PC-3 (cell line): ENCODE results near the gene CYP27C1. TPM values are rescaled to one million over a fixed set of nuclear protein-coding genes. Genes with fewer than 3 reads are reported as not detected.

ENCODE experiments used
- ATAC-seq: fragments of 200-7000 bp; cut with Tn5 transposase; 2 replicates; pipeline ENCODE4 v1.9.1; 2020; ENCODE audit warnings: mild to moderate bottlenecking, moderate library complexity
- BruUV-seq: library from RNA; stranded (reverse); fragments of 400-500 nt; replicated peaks from 2 replicates; lab custom pipeline; 2021; lab: Mats Ljungman, UMichigan
- CTCF ChIA-PET: fragments of 300-600 bp; sonication (Branson Sonifier 250); formaldehyde crosslinking; loops from one replicate; lab custom pipeline; 2022; ENCODE audit warnings: antibody characterized with exemption; lab: Charles Lee
- POLR2A ChIA-PET: fragments of 300-600 bp; sonication (Branson Sonifier 250); formaldehyde crosslinking; loops from one replicate; lab custom pipeline; 2022; ENCODE audit warnings: antibody characterized with exemption; ENCODE audit not compliant: unreplicated experiment; lab: Charles Lee
- DNase-seq: peaks from one replicate; pipeline ENCODE4 v3.0.0-alpha.2; 2015
- H2AFZ ChIP-seq: fragments of 300-600 bp; sonication (generic); 2 replicates; pipeline ENCODE4 v1.6.0; 2016; ENCODE audit warnings: antibody characterized with exemption, low read length
- H3F3A ChIP-seq: fragments of 300-600 bp; sonication (generic); one replicate; pipeline ENCODE4 v1.6.0; 2017; ENCODE audit warnings: antibody characterized with exemption, low read length, control low read depth, mild to moderate bottlenecking; ENCODE audit not compliant: unreplicated experiment
- H3K27ac ChIP-seq: fragments of 300-600 bp; sonication (generic); 2 replicates; pipeline ENCODE4 v1.5.1; 2016; ENCODE audit warnings: mild to moderate bottlenecking, low read length
- H3K27me3 ChIP-seq: fragments of 300-600 bp; sonication (generic); 2 replicates; pipeline ENCODE4 v1.6.1; 2016; ENCODE audit warnings: low read length, mixed read lengths
- H3K36me3 ChIP-seq: fragments of 300-600 bp; sonication (generic); 2 replicates; pipeline ENCODE4 v1.6.1; 2016; ENCODE audit warnings: low read depth, mixed run types, low read length, mixed read lengths
- H3K4me1 ChIP-seq: fragments of 300-600 bp; sonication (generic); 2 replicates; pipeline ENCODE4 v1.5.1; 2016; ENCODE audit warnings: low read length; ENCODE audit not compliant: insufficient read depth
- H3K4me2 ChIP-seq: fragments of 300-600 bp; sonication (generic); 2 replicates; pipeline ENCODE4 v1.6.0; 2016; ENCODE audit warnings: low read length
- H3K4me3 ChIP-seq: fragments of 300-600 bp; sonication (generic); 2 replicates; pipeline ENCODE4 v1.5.1; 2016; ENCODE audit warnings: mild to moderate bottlenecking, low read length, mixed read lengths
- H3K79me2 ChIP-seq: fragments of 300-600 bp; sonication (generic); 2 replicates; pipeline ENCODE4 v1.6.1; 2017; ENCODE audit warnings: low read length, mixed read lengths
- H3K9ac ChIP-seq: fragments of 300-600 bp; sonication (generic); 2 replicates; pipeline ENCODE4 v1.6.0; 2016; ENCODE audit warnings: mild to moderate bottlenecking, low read length
- H3K9me2 ChIP-seq: fragments of 300-600 bp; sonication (generic); replicated peaks from 2 replicates; pipeline ENCODE4 v1.6.1; 2016; ENCODE audit warnings: mixed run types, low read length, mixed read lengths
- H3K9me3 ChIP-seq: fragments of 300-600 bp; sonication (generic); 2 replicates; pipeline ENCODE4 v1.6.1; 2016; ENCODE audit warnings: low read length, mixed read lengths
- H4K20me1 ChIP-seq: fragments of 300-600 bp; sonication (generic); 2 replicates; pipeline ENCODE4 v1.6.1; 2016; ENCODE audit warnings: low read length, mixed read lengths
- CTCF ChIP-seq: fragments of 300-600 bp; sonication (generic); conservative IDR thresholded peaks from 2 replicates; pipeline ENCODE4 v1.5.1; 2017; ENCODE audit warnings: antibody characterized with exemption, low read depth, mild to moderate bottlenecking, low read length
- EZH2 ChIP-seq: fragments of 300-600 bp; sonication (generic); IDR thresholded peaks from one replicate; pipeline ENCODE4 v1.6.1; 2017; ENCODE audit warnings: antibody characterized with exemption, mild to moderate bottlenecking, low read length; ENCODE audit not compliant: unreplicated experiment
- EZH2phosphoT487 ChIP-seq: fragments of 300-600 bp; sonication (generic); IDR thresholded peaks from 2 replicates; pipeline ENCODE4 v1.6.1; 2018; ENCODE audit warnings: mild to moderate bottlenecking, antibody characterized with exemption, low read length, borderline replicate concordance
- intact Hi-C: fragments of 100-400 bp; cut with micrococcal nuclease; formaldehyde crosslinking; loops from 2 replicates; pipeline ENCODE4 v1.9.0; 2023
- total RNA-seq: library from RNA; depleted of rRNA; stranded (reverse); fragments of >200 nt; gene quantifications from 2 replicates; pipeline ENCODE4 v1.2.3, GENCODE V29; 2014

Gene CYP27C1
- total RNA-seq, 1 experiment from 2014 or later = 0.36 TPM

DNA sequence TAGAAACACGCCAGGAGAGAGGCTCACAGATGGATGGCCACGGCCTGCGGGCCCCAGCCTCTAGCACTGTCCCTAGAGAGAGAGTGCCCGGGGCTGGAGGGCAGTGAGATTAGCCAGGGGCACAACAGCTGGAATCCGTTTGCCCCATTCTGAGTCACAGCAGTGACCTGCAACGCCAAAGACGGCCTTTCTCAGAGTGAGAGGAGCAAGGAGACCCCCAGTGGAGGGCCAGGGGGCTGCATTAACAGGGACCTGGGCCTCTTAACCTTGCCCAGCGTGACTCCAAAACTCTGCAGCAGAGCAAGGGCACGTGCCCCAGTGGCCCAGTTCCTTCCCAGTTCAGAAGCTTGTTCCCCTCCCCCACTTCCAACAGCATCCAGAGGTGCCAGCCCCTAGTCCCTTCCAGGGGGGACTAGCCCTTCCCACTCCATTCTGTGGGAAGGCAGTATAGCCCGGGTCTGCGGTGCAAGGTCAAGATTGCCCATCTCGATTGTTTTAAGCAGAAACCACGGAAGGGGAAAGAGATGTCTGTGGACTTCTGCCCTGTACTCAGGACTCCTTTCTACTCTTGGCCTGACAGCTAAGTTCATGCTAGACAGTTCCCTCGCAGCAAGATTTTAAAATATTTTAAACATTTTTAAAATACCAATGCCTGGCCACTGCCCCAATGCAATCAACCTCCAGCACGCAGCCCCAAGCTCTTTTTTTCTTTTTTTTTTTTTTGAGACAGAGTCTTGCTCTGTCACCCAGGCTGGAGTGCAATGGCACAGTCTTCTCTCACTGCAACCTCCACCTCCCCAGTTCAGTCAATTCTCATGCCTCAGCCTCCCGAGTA lies 62.2 kb downstream of the CYP27C1 start:
- no TSS peak for BruUV-seq
- DNase-seq (no peak), ATAC-seq (no peak)
- Histone ChIP-seq H3K4me1 (peaks cover 18% of the 10 kb centered on the region), H3K36me3 (no peaks in the 10 kb centered on the region), H3K79me2 (no peaks in the 10 kb centered on the region), H3K4me3 (no peak overlapping the region), H3K9ac (no peak overlapping the region), H3K27ac (no peak overlapping the region), H3K9me2 (no peaks in the 10 kb centered on the region), H4K20me1 (no peaks in the 10 kb centered on the region), H3F3A (no peaks in the 10 kb centered on the region), H3K4me2 (no peak overlapping the region), H3K27me3 (no peaks in the 10 kb centered on the region), H2AFZ (no peak overlapping the region), H3K9me3 (no peaks in the 10 kb centered on the region)
- POLR2A ChIA-PET = no interaction called here
- TF ChIP-seq EZH2 = no peak
- no peak for TF ChIP-seq CTCF
- TF ChIP-seq EZH2phosphoT487 = no peak
- CTCF ChIA-PET = no interaction called here
- intact Hi-C loops = no loop called here

DNA sequence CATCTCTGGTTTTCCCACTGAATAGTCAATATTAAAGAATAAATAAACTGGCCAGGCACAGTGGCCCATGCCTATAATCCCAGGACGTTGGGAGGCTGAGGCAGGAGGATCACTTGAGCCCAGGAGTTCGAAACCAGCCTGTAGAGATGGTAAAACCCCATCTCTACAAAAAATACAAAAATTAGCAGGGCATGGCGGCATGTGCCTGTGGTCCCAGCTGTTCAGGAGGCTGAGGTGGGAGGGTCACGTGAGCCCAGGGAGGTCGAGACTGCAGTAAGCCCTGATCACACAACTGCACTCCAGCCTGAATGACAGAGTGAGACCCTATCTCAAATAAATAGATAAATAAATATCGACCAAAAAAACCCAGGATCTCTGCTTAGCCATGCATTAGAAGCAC lies 63.0 kb downstream of the CYP27C1 start:
- H3K27ac ChIP-seq = no peak overlapping the region
- no peaks in the 10 kb centered on the region for H3K9me3 ChIP-seq
- CTCF ChIA-PET = no interaction called here
- H3K9me2 ChIP-seq = no peaks in the 10 kb centered on the region
- no peaks in the 10 kb centered on the region for H3K27me3 ChIP-seq
- H3K9ac ChIP-seq = no peak overlapping the region
- no peaks in the 10 kb centered on the region for H4K20me1 ChIP-seq
- H3K4me2 ChIP-seq = no peak overlapping the region
- POLR2A ChIA-PET = no interaction called here
- ATAC-seq (no peak), DNase-seq (no peak)
- H3F3A ChIP-seq = no peaks in the 10 kb centered on the region
- no peaks in the 10 kb centered on the region for H3K79me2 ChIP-seq
- intact Hi-C loops = no loop called here
- H3K4me3 ChIP-seq = no peak overlapping the region
- H2AFZ ChIP-seq = no peak overlapping the region
- H3K4me1 ChIP-seq = peaks cover 23% of the 10 kb centered on the region
- no peak for TF ChIP-seq EZH2
- no peak for TF ChIP-seq EZH2phosphoT487
- TF ChIP-seq CTCF = no peak
- no TSS peak for BruUV-seq
- no peaks in the 10 kb centered on the region for H3K36me3 ChIP-seq

DNA sequence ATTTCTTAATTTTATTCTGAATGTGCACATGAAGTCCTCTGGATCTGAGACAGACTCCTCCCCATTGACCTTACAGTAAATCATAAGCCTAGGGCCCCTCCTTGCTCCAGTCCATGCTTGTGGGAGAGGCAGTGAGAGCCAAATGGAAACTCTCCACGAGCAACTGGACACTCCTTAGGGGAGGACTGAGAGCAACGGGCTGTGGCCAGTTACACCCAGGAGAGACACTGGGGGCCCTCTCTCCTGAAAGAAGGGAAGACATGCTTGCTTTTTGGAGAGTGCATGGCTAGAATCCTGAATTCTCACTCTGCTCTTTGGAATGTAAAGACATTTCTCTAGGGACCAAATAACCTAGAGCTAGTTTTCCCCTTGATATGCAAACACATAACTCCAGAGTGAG lies 64.2 kb downstream of the CYP27C1 start:
- intact Hi-C loops = no loop called here
- Histone ChIP-seq H2AFZ (no peak overlapping the region), H4K20me1 (no peaks in the 10 kb centered on the region), H3K9me3 (no peaks in the 10 kb centered on the region), H3K27me3 (no peaks in the 10 kb centered on the region), H3K9me2 (no peaks in the 10 kb centered on the region), H3K9ac (no peak overlapping the region), H3K4me2 (no peak overlapping the region), H3K36me3 (no peaks in the 10 kb centered on the region), H3K27ac (no peak overlapping the region), H3K79me2 (no peaks in the 10 kb centered on the region), H3K4me1 (peaks cover 23% of the 10 kb centered on the region), H3F3A (no peaks in the 10 kb centered on the region), H3K4me3 (no peak overlapping the region)
- no peak for DNase-seq
- ChIA-PET POLR2A (no interaction called here), CTCF (interaction anchor here (0.6 kb wide), 1 partner anchor 88 kb away, joined by 3 read pairs; no protein-coding TSS in a partner anchor)
- TF ChIP-seq EZH2 = no peak
- no peak for TF ChIP-seq EZH2phosphoT487
- no peak for TF ChIP-seq CTCF
- no peak for ATAC-seq
- no TSS peak for BruUV-seq
